Measurements from ENCODE around the gene PTPN14. TPM values are rescaled to one million over a fixed set of nuclear protein-coding genes. Genes with fewer than 3 reads are reported as not detected.

The PTPN14 gene
- total and polyA plus RNA-seq, 2 of the 8 experiments (the other 6 are each of a cell fraction or from before 2014, with no cell fraction given) = 14.4 to 93.6 TPM

- TF ChIP-seq PHF8 (conservative IDR thresholded peaks at IDR 0.05; ENCODE audit: low read depth, low read length) = no peak
- no peak for TF ChIP-seq JUND (IDR thresholded peaks at IDR 0.05; ENCODE audit: low read length)
- TF ChIP-seq CHD7 (IDR thresholded peaks at IDR 0.05; ENCODE audit: insufficient replicate concordance, low read length) = no peak
Observed at GRCh38 chr1:214475331-214475730, 76.1 kb downstream of the PTPN14 start (continued).
